ENCODE results near the gene DPP10.

Gene DPP10

DNA sequence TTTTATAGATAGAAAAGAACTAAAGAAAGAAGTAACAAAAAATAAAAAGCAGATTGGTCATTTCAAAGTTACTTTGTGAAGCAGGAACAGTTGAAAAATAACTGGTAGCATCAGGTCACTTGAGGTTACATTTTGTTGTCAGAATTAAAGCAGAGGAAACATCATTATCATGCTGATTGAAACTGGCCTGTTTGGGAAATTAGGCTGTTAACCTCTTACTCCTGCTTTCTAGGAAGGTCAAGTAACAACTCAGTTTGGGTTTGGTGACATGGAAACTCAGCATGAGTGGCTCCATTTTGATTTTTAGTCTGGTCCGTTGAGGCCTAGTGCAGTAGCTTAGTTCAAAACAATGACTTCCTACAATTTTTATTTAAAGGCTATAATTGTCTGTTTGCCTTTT is 1383.5 kb downstream of the DPP10 start:
- DNase-seq = no peak

DNA sequence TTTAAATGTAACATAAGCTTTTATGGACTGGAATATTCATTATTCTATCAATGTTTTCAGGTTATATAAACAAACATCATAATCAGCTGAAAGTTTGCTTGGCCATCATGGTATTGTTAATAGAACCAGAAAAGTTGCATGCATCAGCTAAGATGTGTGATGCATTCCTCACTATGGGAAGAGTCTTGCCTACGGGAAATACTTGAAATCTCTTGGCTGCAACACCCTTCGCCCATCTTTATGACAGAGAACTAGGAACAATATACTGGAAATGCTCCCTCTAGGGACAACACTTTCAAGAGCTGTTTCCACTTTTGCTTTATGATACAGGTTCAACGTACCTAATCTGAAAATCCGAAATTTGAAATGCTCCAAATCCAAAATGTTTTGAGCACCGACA is 1390.8 kb downstream of the DPP10 start:
- no peak for DNase-seq

DNA sequence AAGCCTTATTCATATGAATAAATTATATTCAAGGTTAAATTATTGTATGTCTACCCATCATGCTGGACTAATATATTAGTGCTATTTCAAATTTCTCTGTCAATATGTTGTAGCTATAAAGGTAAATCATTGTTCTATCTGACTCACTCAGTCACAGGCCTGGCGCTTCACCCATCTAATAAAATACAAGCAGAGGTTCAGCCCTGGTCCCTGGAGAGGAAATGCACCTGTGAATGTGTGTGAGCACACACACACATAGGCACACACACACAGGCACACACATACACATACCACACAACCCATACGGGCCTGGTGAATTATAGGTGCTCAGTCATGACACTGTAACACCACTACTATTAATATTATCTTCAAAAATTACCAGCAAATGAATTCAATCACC is 1396.1 kb downstream of the DPP10 start:
- no peak for DNase-seq

DNA sequence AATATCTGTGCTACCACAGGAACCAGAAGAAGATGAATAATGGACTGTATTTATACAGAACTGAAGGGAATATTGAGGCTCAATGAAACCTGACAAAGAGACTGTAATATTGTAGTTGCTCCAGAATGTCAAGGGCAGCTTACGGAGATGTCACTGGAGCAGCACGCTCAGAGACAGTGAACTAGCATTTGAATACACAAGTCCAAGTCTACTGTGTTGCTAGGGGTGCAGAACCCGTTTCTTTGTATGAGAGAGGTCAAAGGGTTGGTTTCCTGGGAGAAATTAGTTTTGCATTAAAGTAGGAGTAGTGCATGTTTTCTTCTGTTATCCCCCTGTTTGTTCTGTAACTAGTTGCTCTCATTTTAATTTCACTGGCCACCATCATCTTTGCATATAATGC is 1399.9 kb downstream of the DPP10 start:
- DNase-seq = no peak

DNA sequence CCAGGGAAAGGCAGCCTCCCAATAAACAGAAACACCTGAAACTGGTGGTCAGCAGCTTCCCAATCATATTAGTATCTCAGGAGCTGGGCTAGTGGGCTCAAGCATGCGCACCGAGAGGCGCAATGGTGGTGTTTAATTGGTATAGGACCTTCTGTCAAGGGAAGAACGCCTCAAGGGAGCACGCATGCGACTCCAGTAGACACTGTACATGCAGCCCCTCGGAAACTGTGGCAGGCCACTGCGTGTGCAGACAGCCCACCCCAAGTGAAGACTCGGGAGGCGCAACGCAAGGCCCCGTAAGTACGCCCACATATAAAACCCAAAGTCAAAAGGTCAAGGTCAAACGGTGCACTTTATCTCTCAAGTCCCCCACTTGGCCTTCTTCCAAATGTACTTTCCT is 1405.8 kb downstream of the DPP10 start:
- DNase-seq = no peak

DNA sequence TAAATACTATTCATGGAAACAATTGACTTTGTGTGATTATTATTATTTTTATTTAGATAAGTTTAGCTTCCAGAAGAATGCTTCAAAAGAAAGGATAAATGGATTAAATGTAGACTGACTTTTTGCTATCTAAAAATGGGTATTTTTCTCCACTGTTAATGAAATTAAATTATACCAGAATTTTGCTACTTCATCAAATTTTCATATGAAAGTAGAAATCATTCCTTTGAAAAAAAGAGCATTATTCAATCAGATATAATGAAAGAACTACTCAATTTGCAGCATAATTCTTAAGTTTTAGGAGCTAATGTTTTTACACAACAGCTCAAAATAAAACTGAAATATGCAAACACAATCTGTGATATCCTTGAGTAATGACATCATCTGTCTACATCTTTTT is 1424.6 kb downstream of the DPP10 start:
- no peak for DNase-seq

DNA sequence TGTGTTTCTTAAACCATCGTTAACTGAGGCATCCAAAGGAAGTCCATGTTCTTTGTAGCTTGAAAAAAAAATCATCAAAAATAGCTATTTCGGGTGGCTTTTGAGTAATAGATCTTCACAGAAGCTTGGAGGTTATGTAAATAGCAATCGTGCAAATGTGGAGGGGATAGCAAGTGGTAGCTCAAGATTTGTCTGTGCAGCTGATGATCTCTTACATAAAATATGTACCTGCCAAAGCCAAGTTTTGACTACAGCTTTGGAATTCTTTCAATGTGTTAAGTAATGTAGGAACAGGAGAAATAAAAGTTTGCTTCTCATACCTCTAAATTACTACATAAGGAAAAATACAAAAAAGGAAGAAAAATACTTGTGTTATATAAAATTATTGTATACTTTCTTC is 1432.0 kb downstream of the DPP10 start:
- no peak for DNase-seq

DNA sequence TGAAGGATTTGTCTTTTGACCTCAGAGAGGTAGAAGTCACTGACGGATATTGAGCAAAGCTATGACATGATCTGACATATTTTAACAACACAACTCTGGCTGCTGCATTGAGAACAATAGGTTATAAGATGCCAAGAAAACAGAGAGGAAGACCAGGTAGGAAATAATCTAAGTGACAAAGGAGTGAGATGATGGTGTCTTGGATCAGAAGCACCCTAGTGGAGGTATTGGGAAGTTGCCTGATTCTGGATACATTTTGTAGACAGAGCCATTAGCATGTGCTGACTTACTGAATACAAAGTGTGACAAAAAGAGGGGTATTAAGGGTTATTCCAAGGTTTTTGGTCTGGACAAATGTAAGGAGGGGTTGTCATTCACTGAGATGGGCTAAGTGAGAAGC is 1438.1 kb downstream of the DPP10 start:
- DNase-seq = no peak

DNA sequence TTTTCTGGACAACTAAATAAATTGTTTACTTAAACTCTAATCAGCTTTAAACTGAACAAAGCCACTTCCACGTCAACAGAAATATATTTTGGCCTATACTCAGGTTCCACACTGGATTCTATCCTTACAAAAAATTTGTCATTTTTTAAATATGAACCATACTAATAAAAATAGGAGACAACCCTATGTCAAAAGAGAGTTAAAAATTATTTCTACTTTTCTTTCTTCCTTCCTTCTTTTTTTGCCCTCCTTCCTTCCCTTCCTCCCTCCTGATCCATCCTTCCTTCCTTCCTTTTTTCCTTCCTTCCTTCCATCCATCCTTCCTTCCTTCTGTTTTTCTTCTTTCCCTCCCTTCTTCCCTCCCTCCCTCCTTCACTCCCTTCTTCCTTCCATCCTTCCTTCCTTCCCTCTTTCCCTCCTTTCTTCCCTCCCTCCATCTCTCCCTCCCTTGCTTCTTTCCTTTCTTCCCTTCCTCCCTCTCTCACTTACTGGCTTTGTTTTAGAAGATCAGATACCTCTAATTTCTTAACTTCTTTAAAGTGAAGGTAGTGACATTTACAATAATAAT is 1444.9 kb downstream of the DPP10 start:
- no peak for DNase-seq

Data from activated CD4-positive, alpha-beta T cell treated with anti-CD3 and anti-CD28 coated beads, Interleukin-2, amount 50 U/mL, for 1 hour (primary cell).